AG08395 (cell line): ENCODE results near the gene SOX13.
A peak's percentile ranks its signal among the peaks of the same experiment; 100 is the strongest.
"Not testable (repeated sequence)": the region's sequence is repeated elsewhere in the genome, so short reads cannot be mapped to it uniquely, and the experiment has no call there.

Experiments
- DNase-seq: peaks from one replicate; pipeline ENCODE4 v3.0.0; 2012; ENCODE audit warnings: mixed read lengths, low spot score

The SOX13 gene

DNA sequence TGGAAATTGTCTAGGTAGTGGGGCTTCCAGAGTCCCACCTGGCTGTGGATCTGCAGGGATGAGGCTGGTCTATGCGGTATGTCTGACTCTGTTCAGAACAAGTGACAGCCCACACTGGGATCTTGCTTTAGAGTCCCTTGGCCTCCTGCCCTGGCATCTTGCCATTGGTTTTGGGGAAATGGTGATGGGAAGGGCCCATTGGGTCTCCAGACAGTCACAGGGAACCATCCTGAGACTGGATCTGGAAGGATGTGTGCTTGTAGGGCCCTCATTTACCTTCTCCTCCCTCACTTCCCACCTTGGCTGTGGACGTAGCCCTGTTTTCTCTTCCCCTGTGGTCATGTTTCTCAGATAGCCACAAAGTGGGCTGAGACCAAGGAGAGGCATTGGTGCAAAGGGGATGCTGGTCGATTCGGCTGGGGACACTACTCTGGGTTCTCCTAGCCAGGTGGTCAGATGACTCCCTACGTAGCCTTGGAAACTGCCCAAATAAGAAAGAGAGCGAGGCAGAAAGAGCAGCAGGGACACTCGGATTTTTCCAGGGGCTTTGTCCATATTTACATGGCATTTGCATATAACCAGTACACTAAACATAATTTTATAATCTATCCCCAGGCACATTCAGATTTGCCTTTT, 15.1 kb downstream of the SOX13 start:
- no peak for DNase-seq

DNA sequence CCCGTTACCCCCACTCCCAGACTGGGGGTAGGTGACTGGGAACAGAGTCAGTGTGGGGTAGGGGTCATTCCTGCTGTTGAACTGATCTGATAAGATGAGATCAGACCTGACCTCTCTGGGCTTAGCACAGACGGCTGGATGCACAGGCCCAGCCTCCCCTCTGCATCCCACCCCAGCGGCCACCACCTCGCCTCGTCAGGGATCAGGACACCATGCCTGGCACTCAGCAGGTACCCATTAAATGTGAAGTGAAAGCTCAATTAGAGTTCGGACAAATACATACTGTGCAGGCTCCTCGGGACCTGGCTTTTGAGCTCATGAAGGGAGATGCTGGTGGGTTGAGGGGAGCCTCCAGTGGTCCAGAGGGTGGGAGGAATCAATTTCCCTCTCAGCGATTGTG, 15.7 kb downstream of the SOX13 start:
- no peak for DNase-seq

DNA sequence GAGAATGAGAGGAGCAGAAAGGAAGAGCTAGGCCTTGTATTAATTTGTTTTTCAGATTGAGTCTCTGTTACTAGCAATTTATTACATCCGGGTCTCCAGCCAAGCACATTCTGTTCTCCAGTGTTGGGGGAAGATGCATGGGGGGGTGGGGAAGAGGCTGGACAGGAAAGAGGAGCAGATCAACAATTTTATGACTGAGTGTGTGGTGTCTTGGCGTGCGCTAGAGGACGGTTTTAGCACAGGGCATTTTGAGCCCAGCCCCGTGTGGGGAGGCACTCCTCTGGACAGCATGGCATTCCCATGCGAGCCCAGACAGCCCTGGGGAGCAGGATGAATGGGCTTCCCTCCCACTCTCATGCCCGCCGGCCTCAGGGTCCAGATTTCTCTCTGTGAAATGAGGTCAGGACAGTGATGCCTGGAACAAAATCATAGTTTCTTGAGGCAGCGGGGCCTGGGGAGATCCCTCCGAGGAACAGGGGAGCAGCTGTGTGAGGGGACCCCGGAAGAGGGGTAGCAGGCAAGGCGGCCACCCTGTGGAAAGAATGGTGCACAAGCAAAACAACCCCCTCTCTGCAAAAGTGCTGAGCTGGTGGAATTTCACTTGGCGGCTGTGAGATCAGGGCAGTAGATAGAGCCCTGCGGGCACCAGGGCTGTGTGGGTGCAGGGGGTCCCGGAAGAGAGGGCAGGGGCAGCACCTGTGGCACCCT, 16.3 kb downstream of the SOX13 start:
- peak; percentile 75 for DNase-seq

DNA sequence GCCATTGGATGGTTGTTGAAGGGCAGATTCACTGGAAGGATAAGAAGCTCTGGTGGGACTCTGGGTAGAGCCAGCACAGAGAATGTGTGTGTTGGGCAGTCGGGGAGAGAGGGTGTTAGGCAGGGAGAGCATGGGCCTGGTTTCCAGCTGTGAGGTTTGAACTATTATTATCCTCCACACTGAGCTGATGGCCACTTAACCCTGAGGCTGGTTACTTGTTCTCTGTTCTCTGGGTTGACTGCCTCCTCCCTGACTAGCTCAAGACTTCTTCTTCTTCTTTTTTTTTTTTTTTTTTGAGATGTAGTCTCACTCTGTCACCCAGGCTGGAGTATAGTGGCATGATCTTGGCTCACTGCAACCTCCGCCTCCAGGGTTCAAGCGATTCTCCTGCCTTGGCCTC, 17.2 kb downstream of the SOX13 start:
- not testable (repeated sequence) for DNase-seq

DNA sequence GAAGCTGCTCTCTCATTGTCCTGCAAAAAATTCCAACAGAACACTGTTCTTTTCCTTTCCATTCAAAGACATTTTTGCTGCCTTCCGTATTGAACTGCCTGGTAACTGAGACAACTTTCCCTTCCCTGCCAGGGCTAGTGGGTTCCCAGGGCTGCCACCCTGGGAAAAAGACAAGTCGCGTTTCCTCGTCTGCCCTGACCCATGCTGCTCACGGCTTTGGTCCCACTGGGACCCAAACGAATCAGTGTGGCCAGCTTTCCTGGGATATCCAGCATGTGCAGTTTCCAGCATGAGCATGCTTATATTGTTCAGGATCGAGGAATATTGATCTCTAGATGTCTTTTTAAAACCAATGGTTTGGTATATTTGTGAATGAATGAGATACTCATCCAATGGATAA, 18.2 kb downstream of the SOX13 start:
- DNase-seq, result no peak

DNA sequence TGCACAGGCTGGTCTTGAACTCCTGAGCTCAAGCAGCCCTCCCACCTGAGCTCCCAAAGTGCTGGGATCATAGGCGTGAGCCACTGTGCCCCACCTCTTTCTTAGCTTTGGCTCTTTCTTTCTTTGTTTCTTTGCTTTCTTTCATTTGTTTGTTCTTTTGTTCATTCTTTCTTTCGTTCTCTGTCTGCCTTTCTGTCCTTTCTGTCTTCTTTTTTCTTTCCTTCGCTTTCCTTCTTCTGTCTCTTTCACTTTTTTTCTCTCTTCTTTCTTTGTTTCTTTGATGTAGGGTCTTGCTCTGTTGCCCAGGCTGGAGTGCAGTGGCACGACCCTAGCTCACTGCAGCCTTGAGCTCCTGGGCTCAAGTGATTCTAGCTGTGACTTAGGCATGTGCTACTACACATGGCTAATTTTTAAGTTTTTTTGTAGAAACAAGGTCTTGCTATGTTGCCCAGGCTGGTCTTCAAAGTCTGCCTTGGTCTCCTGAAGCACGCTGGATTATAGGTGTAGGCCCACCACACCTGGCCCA, 18.9 kb downstream of the SOX13 start:
- DNase-seq, result no peak

DNA sequence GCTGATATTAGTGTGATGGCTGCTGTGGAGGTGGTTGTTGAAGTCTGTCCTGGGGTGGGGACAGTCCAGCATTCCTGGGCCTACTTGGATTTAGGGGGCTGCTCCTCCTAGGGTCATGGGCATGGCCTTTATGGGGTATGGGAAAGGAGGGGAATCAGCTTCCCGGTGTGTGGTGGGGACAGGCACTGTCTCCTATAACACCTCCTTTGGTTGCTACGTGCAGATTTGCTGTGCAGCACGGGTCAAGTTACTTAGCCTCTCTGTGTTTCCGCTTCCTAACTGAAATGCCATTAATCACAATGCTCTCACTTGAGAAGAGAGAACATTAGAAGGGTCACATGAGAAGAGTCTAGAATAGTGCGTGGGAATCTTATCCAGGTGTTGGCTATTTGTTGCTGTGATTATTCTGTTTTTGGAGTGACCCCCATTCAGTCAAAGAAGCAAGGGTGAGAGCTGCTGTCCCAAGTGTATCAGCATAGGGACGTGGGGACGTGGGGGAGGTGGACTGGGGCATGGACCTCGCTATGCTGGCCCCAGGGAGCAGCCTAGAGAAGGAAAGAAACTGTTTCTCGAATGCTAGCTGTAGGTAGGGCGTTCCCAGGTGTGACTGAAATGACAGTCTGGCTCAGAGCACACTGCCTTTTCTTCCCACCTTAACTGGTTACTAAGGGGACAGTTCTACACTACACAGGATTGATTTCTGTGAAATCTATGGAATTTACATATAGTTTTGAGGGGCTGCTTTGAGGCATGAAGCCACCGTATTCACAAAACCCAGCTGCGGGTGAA, 19.9 kb downstream of the SOX13 start:
- DNase-seq, result no peak

DNA sequence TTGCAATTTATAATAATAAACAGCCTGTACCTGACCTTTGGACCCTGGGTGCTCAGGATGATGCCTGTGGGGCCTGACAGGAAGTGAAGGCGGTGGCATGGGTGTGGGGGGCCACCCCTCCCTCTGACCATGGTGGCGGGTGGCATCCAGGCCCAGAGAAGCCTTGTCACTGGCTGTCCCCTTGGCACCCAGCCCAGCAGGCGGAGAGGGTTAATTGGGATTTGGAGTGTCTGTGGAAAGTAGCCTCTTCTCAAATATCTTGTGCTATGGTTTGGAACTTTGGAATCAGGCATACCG, 20.5 kb downstream of the SOX13 start:
- DNase-seq, result no peak

DNA sequence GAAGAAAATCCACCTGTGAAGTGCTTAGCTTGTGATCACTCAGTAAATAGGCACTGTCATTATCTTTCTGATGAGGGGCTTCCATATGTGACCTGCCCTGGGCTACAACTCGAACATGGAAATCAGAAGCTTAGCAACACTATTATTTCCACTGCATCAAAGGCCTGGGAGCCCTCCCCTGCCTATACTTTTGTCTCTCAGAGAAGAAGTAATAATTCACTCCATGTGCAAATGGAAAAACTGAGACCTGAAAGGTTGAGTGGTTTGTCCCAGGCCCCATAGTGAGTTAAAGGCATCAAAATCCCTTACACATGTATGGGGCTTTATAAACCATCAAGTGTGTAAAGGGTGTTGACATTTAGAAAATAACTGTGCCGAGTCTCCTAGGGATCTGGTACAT, 20.9 kb downstream of the SOX13 start:
- no peak for DNase-seq

DNA sequence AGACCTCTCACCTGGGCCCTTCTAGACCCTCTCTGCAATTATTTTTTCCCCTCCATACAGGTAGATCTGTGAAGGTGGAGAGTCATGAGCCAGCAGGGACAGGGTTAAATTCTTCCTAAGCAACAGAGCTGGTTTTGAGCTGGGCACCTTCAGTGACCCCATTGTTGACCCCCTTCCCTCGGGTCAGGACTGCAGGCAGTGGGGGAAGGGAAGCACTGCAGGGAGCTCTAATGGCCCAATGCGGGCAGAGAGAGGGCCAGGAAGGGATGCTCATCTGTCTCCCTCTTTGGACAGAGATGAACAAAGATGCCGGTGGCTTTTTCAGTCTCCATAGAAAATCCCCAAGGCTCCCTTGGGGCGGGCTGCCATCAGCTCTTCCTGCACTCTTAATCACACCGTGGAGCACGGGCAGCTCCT, 21.4 kb downstream of the SOX13 start:
- no peak for DNase-seq

DNA sequence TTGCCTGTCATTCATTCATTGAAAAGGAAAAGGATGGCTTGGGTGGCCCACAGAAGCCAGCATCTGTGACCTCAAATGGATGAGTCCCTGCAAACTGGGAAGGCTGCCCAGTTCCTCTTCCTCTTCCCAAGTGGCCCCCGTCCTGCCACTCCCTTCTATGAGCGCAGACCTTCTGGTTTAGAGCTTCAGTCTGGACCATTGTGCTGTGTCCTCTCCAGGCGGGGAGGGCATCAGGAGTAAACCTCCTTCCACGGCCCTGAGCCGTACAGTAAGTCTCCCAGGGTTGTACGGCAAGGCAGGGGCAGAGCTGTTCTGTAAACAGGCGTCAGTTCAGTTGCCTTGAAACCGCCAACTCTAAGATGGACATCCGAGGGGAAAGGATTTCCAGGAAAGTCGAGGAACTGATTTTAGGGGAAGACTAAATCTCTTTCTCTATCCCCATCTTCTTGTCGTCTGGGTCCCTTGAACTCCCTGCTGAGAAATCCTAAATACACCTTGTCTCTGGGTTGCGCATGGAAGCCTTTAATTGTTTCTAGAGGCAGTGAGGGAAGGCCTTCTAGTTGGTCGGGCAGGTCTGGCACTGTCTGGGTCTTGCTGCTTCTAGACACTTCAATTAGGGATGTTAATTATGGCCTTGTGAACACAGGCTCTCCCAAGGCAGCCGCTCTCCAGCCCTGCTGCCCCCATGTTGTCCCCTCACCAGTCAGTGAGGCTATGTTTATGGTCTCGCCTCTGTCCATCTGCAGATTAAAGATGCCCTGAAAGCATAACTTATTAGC, 22.1 kb downstream of the SOX13 start:
- no peak for DNase-seq

DNA sequence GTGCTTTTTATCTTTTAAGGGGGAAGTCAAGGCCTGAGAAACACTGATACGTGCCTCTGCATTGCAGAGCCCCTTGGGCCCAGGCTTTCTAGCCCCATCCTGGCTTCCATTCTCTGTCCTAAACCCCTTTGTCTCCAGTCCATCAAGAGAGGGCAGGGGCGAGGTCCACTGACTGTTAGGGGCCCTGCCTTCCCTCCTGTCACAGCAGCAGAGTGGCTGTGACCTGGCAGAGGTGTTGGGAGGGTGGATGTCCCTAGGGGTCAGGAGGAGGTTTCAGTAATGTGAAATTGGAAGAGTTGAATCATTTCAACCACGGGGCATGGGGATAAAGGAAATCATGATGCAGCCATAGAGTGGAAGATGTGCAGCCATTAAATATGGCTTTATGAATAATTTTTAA, 24.0 kb downstream of the SOX13 start:
- no peak for DNase-seq

DNA sequence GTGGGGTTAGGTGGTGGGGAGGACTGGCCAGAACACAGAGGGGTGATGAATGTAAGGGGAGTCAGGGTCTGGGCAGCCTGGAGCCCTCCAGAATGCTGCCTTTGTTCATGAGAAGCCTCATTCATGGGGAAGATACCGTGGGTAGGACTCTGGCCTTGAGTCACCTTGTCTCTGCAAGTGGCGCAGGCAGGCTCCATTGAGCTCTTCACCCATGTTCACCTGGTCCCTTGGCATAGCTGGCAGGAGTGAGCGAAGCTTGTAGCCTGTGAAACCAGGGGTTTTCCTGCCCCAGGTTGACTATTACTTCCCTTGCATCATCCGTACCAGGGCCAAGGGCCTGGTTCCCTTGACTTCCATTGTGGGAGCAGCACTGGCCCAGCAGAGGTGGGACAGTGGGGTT, 25.8 kb downstream of the SOX13 start:
- DNase-seq, result no peak

DNA sequence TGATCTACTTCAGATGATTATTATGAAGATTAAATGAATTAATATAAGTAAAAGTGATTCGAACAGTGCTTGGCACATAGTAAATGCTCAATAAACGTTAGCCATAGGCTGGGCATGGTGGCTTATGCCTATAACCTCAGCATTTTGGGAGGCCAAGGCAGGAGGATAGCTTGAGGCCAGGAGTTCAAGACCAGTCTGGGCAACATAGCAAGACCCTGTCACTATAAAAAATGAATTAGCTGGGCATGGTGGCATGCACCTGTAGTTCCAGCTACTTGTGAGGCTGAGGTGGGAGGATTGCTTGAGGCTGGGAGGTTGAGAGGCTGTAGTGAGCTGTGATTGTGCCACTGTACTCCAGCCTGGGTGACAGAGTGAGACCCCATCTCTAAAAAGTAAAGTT, 26.8 kb downstream of the SOX13 start:
- not testable (repeated sequence) for DNase-seq

DNA sequence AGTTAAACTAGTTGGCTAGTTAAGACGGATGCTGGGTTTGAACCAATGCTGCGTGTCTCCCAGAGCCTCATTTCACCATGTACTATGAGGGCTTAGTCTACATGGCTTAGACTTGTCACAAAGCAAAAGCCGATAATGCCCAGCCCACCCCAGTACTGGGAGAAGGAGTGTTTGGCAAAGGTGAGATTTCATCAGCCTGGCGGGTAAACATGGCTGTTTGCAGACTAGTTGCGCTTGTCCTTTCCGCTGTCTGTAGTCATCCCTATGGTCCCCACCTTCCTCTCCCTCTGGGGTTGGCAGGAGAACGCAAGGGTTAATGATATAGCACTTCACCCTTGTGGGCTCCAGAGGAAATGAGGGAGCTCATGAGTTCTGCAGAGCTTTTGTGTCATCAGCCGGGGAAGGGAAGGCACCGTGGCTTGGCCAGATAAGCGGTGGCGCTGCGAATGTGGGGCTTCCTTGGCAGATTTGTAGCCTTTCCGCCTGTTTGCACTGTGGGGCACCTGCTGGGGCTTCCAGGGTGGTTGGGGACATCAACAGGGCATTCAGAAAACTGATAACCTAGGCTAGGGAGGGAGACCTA, 29.2 kb downstream of the SOX13 start:
- no peak for DNase-seq

DNA sequence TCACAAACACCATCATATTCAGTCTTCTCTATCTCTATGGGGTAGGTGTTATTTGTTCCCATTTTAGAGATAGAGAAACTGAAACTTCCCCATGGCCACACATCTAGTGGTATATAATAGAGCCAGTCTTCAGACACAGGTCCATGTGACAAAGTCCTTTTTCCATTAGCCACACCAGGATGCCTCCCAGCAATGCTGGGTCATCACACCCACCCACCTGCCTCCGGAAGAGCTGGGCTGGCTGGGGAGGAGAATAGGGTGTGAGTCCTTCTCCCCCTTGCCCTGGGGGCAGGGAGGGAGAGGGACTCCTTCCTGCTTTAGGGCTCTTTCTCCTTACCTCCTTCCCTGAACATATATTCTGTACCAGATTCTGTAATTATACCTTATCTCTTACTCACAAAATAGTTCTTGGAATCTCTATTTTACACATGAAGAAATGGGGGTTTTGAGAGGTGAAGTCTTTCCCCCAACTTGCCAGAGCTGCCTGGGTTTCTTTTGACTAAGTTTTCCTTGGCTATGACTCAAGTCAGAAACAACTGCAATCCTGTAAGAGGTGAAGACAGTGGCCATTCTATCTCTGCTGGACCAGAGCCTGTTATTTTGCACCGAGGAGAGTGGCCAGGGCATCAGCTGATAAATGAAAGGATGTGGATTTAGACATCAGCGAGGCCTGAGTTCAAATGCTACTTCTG, 30.0 kb downstream of the SOX13 start:
- DNase-seq, result no peak

DNA sequence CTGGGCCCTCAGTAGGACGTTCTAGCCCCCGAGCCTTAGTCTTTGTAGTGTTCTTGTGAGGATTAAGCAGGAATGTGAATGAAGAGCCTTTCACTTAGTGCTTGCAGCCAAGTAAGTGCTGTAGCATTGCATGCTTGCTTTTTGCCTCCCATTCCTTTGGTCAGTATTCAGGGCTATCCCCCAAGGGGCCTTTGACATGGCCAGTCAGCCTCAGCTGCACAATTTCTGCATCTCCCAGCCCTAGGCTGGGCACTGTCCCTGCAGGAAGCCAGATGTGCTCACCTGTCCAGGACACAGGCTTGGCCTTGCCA, 30.5 kb downstream of the SOX13 start:
- DNase-seq, result no peak

DNA sequence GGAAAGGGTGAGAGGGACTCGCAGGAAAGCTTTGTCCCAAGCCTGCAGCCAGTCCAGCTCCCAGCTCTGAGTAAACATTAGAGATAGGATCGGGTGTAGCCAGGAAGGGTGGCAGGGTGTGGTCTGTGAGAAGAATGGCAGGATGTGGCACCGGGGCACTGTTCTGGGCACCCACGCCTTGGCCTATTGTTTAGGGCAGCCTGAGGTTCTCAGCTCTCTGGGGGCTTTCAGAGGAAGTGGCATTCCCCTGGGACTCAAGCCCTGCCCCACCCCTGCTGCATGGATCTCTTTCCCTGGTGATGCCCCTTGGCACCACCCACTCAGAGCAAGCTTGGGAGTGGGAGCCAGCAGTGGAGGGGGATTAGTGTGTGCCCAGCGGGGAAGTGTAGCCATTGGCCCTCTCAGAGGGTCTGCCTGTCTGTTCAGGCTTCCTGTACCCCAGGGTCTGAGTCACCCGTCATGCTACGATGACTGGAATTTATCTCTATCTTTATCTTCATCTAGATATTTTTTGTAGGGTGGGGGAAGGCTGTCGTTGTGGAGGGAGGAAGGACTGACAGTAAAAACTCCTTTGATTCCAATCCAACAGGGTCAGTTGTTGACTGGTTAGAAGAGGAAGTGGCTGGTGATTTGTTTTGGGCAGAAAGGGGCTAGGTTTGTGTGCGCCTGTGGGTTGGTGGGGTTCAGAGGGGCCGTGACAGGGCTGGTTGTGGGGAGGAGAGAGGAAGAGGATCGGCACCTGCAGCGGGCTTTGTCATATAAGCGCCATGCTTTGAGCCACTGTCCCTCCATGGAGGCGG, 31.6 kb downstream of the SOX13 start:
- no peak for DNase-seq

DNA sequence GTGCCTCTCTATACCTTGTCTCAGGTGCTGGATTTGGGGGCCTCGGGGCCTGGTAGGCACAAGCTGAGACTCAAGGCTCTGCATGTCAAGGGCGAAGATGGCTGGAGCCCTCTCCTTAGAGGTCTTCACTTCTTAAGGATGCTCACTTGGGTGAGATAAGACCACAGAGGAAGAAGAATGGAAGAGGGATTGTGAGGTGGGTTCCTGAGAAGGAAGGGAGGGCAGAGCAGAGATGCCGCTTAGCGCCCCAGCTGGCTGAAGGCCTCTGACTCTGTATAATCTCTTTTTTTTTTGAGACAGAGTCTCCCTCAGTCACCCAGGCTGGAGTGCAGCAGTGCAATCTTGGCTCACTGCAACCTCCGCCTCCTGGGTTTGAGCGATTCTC, 32.2 kb downstream of the SOX13 start:
- DNase-seq, result no peak

DNA sequence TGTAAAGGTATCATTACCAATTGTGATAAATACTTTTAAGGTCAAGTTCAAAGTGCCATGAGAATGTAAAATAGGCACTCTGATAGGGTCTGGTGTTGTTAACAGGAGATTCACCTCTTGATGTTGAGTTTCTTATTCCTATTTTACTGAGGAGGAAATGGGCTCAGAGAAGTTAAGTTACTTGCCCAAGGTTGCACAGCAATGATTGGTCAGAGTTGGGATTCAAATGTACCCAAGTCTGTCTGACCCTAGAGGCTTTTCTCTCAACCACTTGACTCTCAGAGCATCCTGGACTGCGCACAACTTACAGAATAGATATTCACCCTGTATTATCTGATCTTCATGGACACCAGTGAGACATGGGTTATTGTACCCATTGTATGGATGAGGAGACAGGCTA, 33.9 kb downstream of the SOX13 start:
- DNase-seq, result no peak

DNA sequence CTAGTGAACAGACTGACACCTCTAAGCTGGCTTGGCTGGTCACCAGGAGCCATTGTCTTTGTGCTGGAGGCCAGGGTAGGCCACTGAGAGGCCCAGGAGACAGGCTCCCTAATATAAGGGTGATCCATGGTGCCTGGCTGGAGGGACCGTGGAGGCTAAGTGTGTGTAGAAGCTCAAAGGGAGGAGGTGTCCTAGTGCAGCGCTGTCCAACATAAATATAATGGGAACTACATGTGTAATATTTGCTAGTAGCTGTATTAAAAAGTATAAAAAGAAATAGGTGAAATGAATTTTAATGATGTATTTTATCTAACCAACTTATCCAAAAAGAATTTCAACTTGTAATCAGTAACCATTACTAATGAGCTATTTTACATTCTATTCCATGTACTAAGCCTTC, 35.0 kb downstream of the SOX13 start:
- DNase-seq, result no peak
